Adrenal gland (tissue), 12 donors: ENCODE results near the gene PAX5. TPM values are rescaled to one million over a fixed set of nuclear protein-coding genes. Genes with fewer than 3 reads are reported as not detected.

ENCODE experiments used
- DNase-seq, 7 donors: peaks; one replicate each; pipeline ENCODE4 v3.0.0-alpha.2; 2019 to 2020
- H3K27ac ChIP-seq, 5 donors: fragments of 200-600 bp; sonication (generic) in 4 of 5; 1 replicate in 3 of 5; 2 replicates in 2 of 5; pipeline versions ENCODE4 v1.5.1 to v1.8.0; 2016 to 2020; ENCODE audit warnings: mild to moderate bottlenecking in 1 of 5
- H3K27me3 ChIP-seq: fragments of 200-600 bp; 2 replicates; pipeline ENCODE4 v1.8.0; 2021
- H3K36me3 ChIP-seq, 2 donors: fragments of 200-600 bp; replicated peaks in 1 of 2; 1 replicate in 1 of 2; 2 replicates in 1 of 2; pipeline versions ENCODE4 v1.5.1 to v1.8.0; 2018 to 2022
- H3K4me1 ChIP-seq, 2 donors: fragments of 200-600 bp; replicated peaks in 1 of 2; 1 replicate in 1 of 2; 2 replicates in 1 of 2; pipeline versions ENCODE4 v1.5.1 to v1.8.0; 2018 to 2021
- H3K4me3 ChIP-seq, 4 donors: fragments of 200-600 bp; sonication (generic) in 3 of 4; one replicate each; pipeline ENCODE4 v1.5.1; 2016 to 2018
- H3K9me3 ChIP-seq, 3 donors: fragments of 200-600 bp; sonication (generic) in 1 of 3; replicated peaks in 1 of 3; 1 replicate in 2 of 3; 2 replicates in 1 of 3; pipeline versions ENCODE4 v1.5.1 to v1.8.0; 2016 to 2021
- POLR2A ChIP-seq, 2 donors: fragments of 450-650 bp; IDR thresholded peaks; one replicate each; pipeline ENCODE4 v1.6.1; 2017; ENCODE audit warnings: antibody characterized with exemption in 2 of 2, mild to moderate bottlenecking in 2 of 2, moderate library complexity in 1 of 2
- WGBS, 4 donors: extraction: QIAGEN DNeasy Blood & Tissue Kit in 2 of 4; methylation state at CpG; one replicate each; pipeline versions ENCODE4 v1.1.5 to v1.1.7; 2013 to 2017; 5-methylcytosine and 5-hydroxymethylcytosine counted together
- intact Hi-C, 2 donors: fragments of 100-400 bp; cut with DNase I; formaldehyde crosslinking; loops; one replicate each; pipeline versions ENCODE4 v1.14.1 to v1.15.0; 2022 to 2023
- polyA plus RNA-seq, 3 donors: library from polyadenylated mRNA; stranded (reverse); fragments of 200-250 nt in 2 of 3; fragments of 350-450 nt in 1 of 3; fragmentation: Illumina TruSeq in 1 of 3; extraction: RNeasy Lipid Tissue Mini Kit (QIAGEN cat#74804) in 1 of 3; gene quantifications; one replicate each; pipeline ENCODE4 v1.2.3, GENCODE V29; 2013 to 2014
- total RNA-seq, 9 donors: library from RNA; depleted of rRNA in 4 of 9; stranded (reverse); fragments of >200 nt in 4 of 9; fragments of 120-200 nt in 1 of 9; fragmentation: NEBNext Ultra II Directional in 1 of 9; extraction: Animal tissue kit (Norgen Biotek cat#: 25700) in 1 of 9; gene quantifications; one replicate each; pipeline versions ENCODE4 v1.1.0 to v1.2.4, GENCODE V29; 2013 to 2023
- TF ChIP-seq, protein P1 (sequence below), 6 experiments: fragments of 450-650 bp in 4 of 6; fragments of 200-600 bp in 2 of 6; sonication (generic) in 1 of 6; IDR thresholded peaks; 1 replicate in 5 of 6; 2 replicates in 1 of 6; pipeline versions ENCODE4 v1.5.1 to v1.8.0; 2016 to 2021; ENCODE audit warnings: antibody characterized with exemption in 6 of 6, mild to moderate bottlenecking in 2 of 6, moderate library complexity in 1 of 6
- donor health status: healthy with polysubstance abuse.
- donor health status: Bipolar disorder and iron deficiency.
- donor health status: DM: yes; HTN: yes; CAD: no.
- donor health status: DM: no; HTN: no; CAD: no.
- donor health status: DM: no; HTN: no; CAD: no.
- donor health status: DM: yes; HTN: yes; CAD: no.

PAX5 gene
- total and polyA plus RNA-seq, 12 donors: under 0.01 to 0.22 (median 0.09) TPM; not detected in 6

- no peaks in the 10 kb centered on the region for H3K36me3 ChIP-seq
- 88 to 92% (median 90%) methylated on average over 6 of the region's 6 CpGs for WGBS, 4 donors
- intact Hi-C loops: no loop called here
- no peak overlapping the region for H3K27ac ChIP-seq
- peaks cover 0 to 9% of the 10 kb centered on the region in 2 donors for H3K4me1 ChIP-seq
- TF ChIP-seq POLR2A (IDR thresholded peaks at IDR 0.05): no peak
- TF ChIP-seq, protein P1, sequence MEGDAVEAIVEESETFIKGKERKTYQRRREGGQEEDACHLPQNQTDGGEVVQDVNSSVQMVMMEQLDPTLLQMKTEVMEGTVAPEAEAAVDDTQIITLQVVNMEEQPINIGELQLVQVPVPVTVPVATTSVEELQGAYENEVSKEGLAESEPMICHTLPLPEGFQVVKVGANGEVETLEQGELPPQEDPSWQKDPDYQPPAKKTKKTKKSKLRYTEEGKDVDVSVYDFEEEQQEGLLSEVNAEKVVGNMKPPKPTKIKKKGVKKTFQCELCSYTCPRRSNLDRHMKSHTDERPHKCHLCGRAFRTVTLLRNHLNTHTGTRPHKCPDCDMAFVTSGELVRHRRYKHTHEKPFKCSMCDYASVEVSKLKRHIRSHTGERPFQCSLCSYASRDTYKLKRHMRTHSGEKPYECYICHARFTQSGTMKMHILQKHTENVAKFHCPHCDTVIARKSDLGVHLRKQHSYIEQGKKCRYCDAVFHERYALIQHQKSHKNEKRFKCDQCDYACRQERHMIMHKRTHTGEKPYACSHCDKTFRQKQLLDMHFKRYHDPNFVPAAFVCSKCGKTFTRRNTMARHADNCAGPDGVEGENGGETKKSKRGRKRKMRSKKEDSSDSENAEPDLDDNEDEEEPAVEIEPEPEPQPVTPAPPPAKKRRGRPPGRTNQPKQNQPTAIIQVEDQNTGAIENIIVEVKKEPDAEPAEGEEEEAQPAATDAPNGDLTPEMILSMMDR (IDR thresholded peaks at IDR 0.05): no peak
- no peak for DNase-seq
- H3K27me3 ChIP-seq: no peaks in the 10 kb centered on the region
- H3K4me3 ChIP-seq: no peak overlapping the region
- H3K9me3 ChIP-seq: no peaks in the 10 kb centered on the region
These were observed 133.2 kb downstream of the PAX5 start for GRCh38 chr9:36900856-36901220.

DNA sequence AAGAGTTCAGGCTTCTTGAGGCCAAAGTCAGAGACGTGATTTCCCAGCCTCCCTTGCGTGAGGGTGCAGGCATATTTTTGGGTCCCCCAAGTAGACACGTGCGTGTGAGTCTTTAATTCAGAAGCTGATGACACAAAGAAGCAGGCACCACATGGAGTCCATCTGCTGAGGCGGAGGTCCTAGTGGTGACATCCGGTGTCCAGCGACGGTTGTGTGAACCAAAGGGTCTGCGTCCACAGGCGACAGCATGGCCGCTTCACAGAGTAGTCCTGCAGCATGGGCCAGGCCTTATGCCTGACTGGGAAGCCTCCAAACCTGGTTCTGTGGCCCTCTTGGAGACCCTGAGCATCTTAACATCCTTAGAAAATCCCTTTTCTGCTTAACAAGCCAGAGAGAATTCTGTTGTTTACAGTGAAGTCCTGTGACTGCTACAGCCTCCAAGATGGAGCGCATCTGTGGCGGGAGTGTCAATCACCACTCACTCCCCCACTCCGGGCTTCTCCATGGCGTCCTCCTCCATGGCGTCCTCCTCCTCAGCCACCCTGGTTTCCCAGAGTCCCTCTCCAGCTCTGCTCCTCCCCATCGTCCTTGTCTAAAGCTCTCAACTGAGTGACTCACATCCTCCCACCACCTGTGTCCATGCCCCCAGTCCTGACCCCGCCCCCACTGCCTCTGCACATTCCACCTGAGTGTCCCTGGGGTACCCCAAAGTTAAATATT, 133.8 kb downstream of the PAX5 start:
- no peak overlapping the region for H3K27ac ChIP-seq
- no peak for TF ChIP-seq POLR2A (IDR thresholded peaks at IDR 0.05)
- TF ChIP-seq, protein P1 (IDR thresholded peaks at IDR 0.05): no peak
- 72 to 85% (median 81%) methylated on average over 14 to 18 of the region's 18 CpGs for WGBS, 4 donors
- H3K9me3 ChIP-seq: no peaks in the 10 kb centered on the region
- H3K36me3 ChIP-seq: no peaks in the 10 kb centered on the region
- intact Hi-C loops: no loop called here
- no peaks in the 10 kb centered on the region for H3K27me3 ChIP-seq
- DNase-seq: no peak
- H3K4me1 ChIP-seq: peaks cover 0 to 9% of the 10 kb centered on the region in 2 donors
- no peak overlapping the region for H3K4me3 ChIP-seq

- no peak for DNase-seq
- 88 to 92% (median 91%) methylated on average over 4 of the region's 4 CpGs for WGBS, 4 donors
- TF ChIP-seq POLR2A (IDR thresholded peaks at IDR 0.05): no peak
- TF ChIP-seq, protein P1 (IDR thresholded peaks at IDR 0.05): no peak
- Histone ChIP-seq H3K4me1 (peaks cover 0 to 5% of the 10 kb centered on the region in 2 donors), H3K27me3 (no peaks in the 10 kb centered on the region), H3K27ac (no peak overlapping the region), H3K9me3 (no peaks in the 10 kb centered on the region), H3K4me3 (no peak overlapping the region), H3K36me3 (no peaks in the 10 kb centered on the region)
- intact Hi-C loops: no loop called here
These were observed 134.7 kb downstream of the PAX5 start for GRCh38 chr9:36899406-36899805.

DNA sequence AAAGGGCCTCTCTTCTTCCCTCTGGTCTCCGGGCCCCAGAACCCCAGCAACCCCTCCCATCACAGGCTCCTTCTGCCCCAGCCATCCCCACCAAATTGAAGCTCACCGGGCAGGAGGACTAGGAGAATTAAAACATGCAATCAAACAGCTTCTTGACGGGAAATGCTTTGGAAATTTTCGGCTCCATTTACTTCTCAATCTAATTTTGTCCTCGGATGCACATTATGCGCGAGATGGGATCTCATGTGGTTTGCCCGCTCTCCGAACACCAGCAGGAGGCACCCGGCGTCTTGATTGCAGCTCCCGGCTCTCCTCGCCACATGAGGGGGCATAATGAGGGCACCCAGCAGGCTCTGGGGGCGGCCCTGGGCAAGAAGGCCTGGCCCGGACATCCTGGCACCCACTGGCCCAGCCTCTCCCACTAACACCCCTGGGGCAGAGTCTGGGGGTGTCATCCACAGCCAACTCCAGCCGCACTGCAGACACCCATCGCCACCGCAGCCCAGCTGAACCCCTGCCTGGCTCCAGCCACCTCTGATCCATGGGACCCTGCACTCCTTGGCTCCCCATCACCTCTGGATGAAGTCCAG, 135.5 kb downstream of the PAX5 start:
- TF ChIP-seq, protein P1 (IDR thresholded peaks at IDR 0.05): no peak
- no peak for TF ChIP-seq POLR2A (IDR thresholded peaks at IDR 0.05)
- Histone ChIP-seq H3K27ac (no peak overlapping the region), H3K9me3 (no peaks in the 10 kb centered on the region), H3K4me3 (no peak overlapping the region), H3K4me1 (no peaks in the 10 kb centered on the region), H3K36me3 (no peaks in the 10 kb centered on the region), H3K27me3 (no peaks in the 10 kb centered on the region)
- intact Hi-C loops: no loop called here
- no peak for DNase-seq
- 77 to 82% (median 80%) methylated on average over 11 to 18 of the region's 18 CpGs for WGBS, 4 donors
